H1 (cell line): ENCODE results near the gene PLPP4. TPM values are rescaled to one million over a fixed set of nuclear protein-coding genes. Genes with fewer than 3 reads are reported as not detected.

Experiments
- CTCF ChIA-PET: fragments of 300-600 bp; sonication (Branson Sonifier 250); formaldehyde crosslinking; loops from one replicate; lab custom pipeline; 2021; ENCODE audit not compliant: partially characterized antibody; lab: Charles Lee
- POLR2A ChIA-PET: fragments of 300-600 bp; sonication (Branson Sonifier 250); formaldehyde crosslinking; loops from one replicate; lab custom pipeline; 2021; ENCODE audit warnings: inconsistent platforms; ENCODE audit not compliant: partially characterized antibody; lab: Charles Lee
- DNase-seq, 2 experiments: peaks; one replicate each; pipeline versions ENCODE4 v3.0.0 to v3.0.0-alpha.2; 2010 to 2022; ENCODE audit warnings: low spot score in 2 of 2, low read depth in 1 of 2, mixed read lengths in 1 of 2
- FAIRE-seq: peaks from 2 replicates; lab custom pipeline; 2011; peaks lifted over from hg19 to GRCh38; lab: Jason Lieb, UNC
- H2AFZ ChIP-seq: 2 replicates; pipeline ENCODE4 v1.8.1; 2012; ENCODE audit warnings: low read length, inconsistent platforms
- H2AK5ac ChIP-seq: 2 replicates; pipeline ENCODE4 v1.6.1; 2013; ENCODE audit warnings: low read depth, low read length
- H2BK120ac ChIP-seq: replicated peaks from 2 replicates; pipeline ENCODE3; 2013; ENCODE audit warnings: low read depth, low read length, inconsistent platforms
- H2BK12ac ChIP-seq: 2 replicates; pipeline ENCODE4 v1.6.1; 2013; ENCODE audit warnings: low read depth, low read length
- H2BK15ac ChIP-seq: 2 replicates; pipeline ENCODE4 v1.6.1; 2013; ENCODE audit warnings: low read length
- H2BK20ac ChIP-seq: 2 replicates; pipeline ENCODE4 v1.6.1; 2013; ENCODE audit warnings: low read length
- H2BK5ac ChIP-seq: 2 replicates; pipeline ENCODE4 v1.6.1; 2013; ENCODE audit warnings: low read depth, low read length
- H3K14ac ChIP-seq: 2 replicates; pipeline ENCODE4 v1.6.1; 2013; ENCODE audit warnings: inconsistent platforms; ENCODE audit not compliant: insufficient read length
- H3K18ac ChIP-seq: 2 replicates; pipeline ENCODE4 v1.6.1; 2013; ENCODE audit warnings: low read length; ENCODE audit errors: extremely low read depth
- H3K23ac ChIP-seq: 2 replicates; pipeline ENCODE4 v1.6.1; 2013; ENCODE audit warnings: inconsistent platforms; ENCODE audit not compliant: insufficient read length
- H3K23me2 ChIP-seq: 2 replicates; pipeline ENCODE4 v1.6.1; 2013; ENCODE audit warnings: low read depth, low read length
- H3K27ac ChIP-seq: 2 replicates; pipeline ENCODE4 v1.6.1; 2011; ENCODE audit warnings: low read depth, low read length, inconsistent platforms
- H3K27me3 ChIP-seq, 4 experiments: replicated peaks in 1 of 4; 1 replicate in 1 of 4; 2 replicates in 3 of 4; pipeline versions ENCODE4 v1.6.1 to v1.8.1; 2011 to 2013; ENCODE audit warnings: low read length in 3 of 4, mild to moderate bottlenecking in 3 of 4, inconsistent platforms in 2 of 4, mixed read lengths in 2 of 4, moderate library complexity in 1 of 4; ENCODE audit not compliant: control insufficient read depth in 3 of 4, insufficient read depth in 3 of 4; ENCODE audit errors: extremely low read depth in 1 of 4
- H3K36me3 ChIP-seq, 4 experiments: 2 replicates each; pipeline versions ENCODE4 v1.6.1 to v1.8.1; 2011 to 2013; ENCODE audit warnings: mild to moderate bottlenecking in 4 of 4, low read length in 3 of 4, moderate library complexity in 2 of 4, control low read depth in 1 of 4, inconsistent platforms in 1 of 4; ENCODE audit not compliant: insufficient read depth in 4 of 4, control insufficient read depth in 2 of 4
- H3K4ac ChIP-seq: replicated peaks from 2 replicates; pipeline ENCODE3; 2013; ENCODE audit warnings: low read length, low read depth, mixed read lengths, inconsistent platforms; ENCODE audit not compliant: insufficient read length
- H3K4me1 ChIP-seq, 4 experiments: replicated peaks in 1 of 4; 1 replicate in 1 of 4; 2 replicates in 3 of 4; pipeline versions ENCODE4 v1.6.1 to v1.8.1; 2011 to 2013; ENCODE audit warnings: low read length in 3 of 4, inconsistent platforms in 2 of 4, mixed read lengths in 1 of 4; ENCODE audit not compliant: insufficient read depth in 4 of 4, control insufficient read depth in 3 of 4
- H3K4me2 ChIP-seq, 2 experiments: 2 replicates each; pipeline versions ENCODE4 v1.6.1 to v1.8.1; 2011 to 2013; ENCODE audit warnings: low read depth in 2 of 2, low read length in 2 of 2, control low read depth in 1 of 2, inconsistent platforms in 1 of 2, mild to moderate bottlenecking in 1 of 2; ENCODE audit not compliant: insufficient read depth in 1 of 2
- H3K4me3 ChIP-seq, 4 experiments: fragments of 200-600, 300-600 bp in 1 of 4; sonication (generic), shearing (Covaris generic), sonication (Bioruptor Twin) in 1 of 4; 2 replicates each; pipeline versions ENCODE4 v1.5.1 to v1.8.1; 2011 to 2016; ENCODE audit warnings: low read length in 4 of 4, low read depth in 3 of 4, control low read depth in 2 of 4, inconsistent platforms in 2 of 4, mild to moderate bottlenecking in 2 of 4, mixed read lengths in 1 of 4, moderate library complexity in 1 of 4; ENCODE audit not compliant: insufficient read depth in 2 of 4; ENCODE audit errors: extremely low read depth in 1 of 4
- H3K56ac ChIP-seq: replicated peaks from 2 replicates; pipeline ENCODE3; 2013; ENCODE audit warnings: low read depth, mild to moderate bottlenecking, mixed read lengths, low read length, inconsistent platforms; ENCODE audit not compliant: insufficient read length
- H3K79me1 ChIP-seq: 2 replicates; pipeline ENCODE4 v1.6.1; 2013; ENCODE audit warnings: low read depth, low read length, control low read depth
- H3K79me2 ChIP-seq, 2 experiments: 2 replicates each; pipeline versions ENCODE4 v1.6.1 to v1.8.1; 2012 to 2013; ENCODE audit warnings: low read length in 2 of 2, mild to moderate bottlenecking in 2 of 2, inconsistent platforms in 1 of 2; ENCODE audit not compliant: insufficient read depth in 2 of 2, control insufficient read depth in 1 of 2
- H3K9ac ChIP-seq, 4 experiments: replicated peaks in 1 of 4; 1 replicate in 1 of 4; 2 replicates in 3 of 4; pipeline versions ENCODE4 v1.6.1 to v1.8.1; 2011 to 2013; ENCODE audit warnings: low read depth in 3 of 4, low read length in 3 of 4, control low read depth in 2 of 4, mild to moderate bottlenecking in 2 of 4, moderate library complexity in 2 of 4, inconsistent platforms in 1 of 4; ENCODE audit errors: extremely low read depth in 1 of 4
- H3K9me3 ChIP-seq, 2 experiments: 2 replicates each; pipeline versions ENCODE4 v1.6.1 to v1.8.1; 2012 to 2013; ENCODE audit warnings: mild to moderate bottlenecking in 2 of 2, moderate library complexity in 2 of 2, control low read depth in 1 of 2, inconsistent platforms in 1 of 2, low read depth in 1 of 2, low read length in 1 of 2, mixed read lengths in 1 of 2; ENCODE audit not compliant: insufficient read depth in 2 of 2
- H4K20me1 ChIP-seq, 2 experiments: replicated peaks in 1 of 2; 2 replicates each; pipeline versions ENCODE3 to v1.8.1; 2011 to 2013; ENCODE audit warnings: inconsistent platforms in 2 of 2, low read length in 2 of 2, mild to moderate bottlenecking in 1 of 2; ENCODE audit not compliant: insufficient read depth in 2 of 2, control insufficient read depth in 1 of 2
- H4K5ac ChIP-seq: 2 replicates; pipeline ENCODE4 v1.6.1; 2013; ENCODE audit warnings: low read length, low read depth, mixed read lengths, inconsistent platforms; ENCODE audit not compliant: insufficient read length
- H4K8ac ChIP-seq: 2 replicates; pipeline ENCODE4 v1.8.0; 2013; ENCODE audit warnings: mild to moderate bottlenecking, moderate library complexity, low read length, inconsistent platforms; ENCODE audit not compliant: insufficient read depth; ENCODE audit errors: extremely low read depth
- H4K91ac ChIP-seq: replicated peaks from 2 replicates; pipeline ENCODE3; 2013; ENCODE audit warnings: low read length, mixed read lengths, inconsistent platforms; ENCODE audit not compliant: insufficient read length
- CHD2 ChIP-seq: IDR thresholded peaks from 2 replicates; pipeline ENCODE4 v1.6.1; 2012; ENCODE audit warnings: low read length, improper control_type of control experiment
- EGR1 ChIP-seq: IDR thresholded peaks from 2 replicates; pipeline ENCODE4 v1.6.1; 2011; ENCODE audit warnings: low read depth, low read length, borderline replicate concordance
- HDAC2 ChIP-seq, 2 experiments: fragments of 300-600 bp in 1 of 2; sonication (generic) in 1 of 2; IDR thresholded peaks; 2 replicates each; pipeline ENCODE4 v1.6.1; 2011 to 2012; ENCODE audit warnings: low read depth in 2 of 2, low read length in 2 of 2, mild to moderate bottlenecking in 2 of 2, moderate library complexity in 2 of 2, borderline replicate concordance in 1 of 2, inconsistent platforms in 1 of 2
- NRF1 ChIP-seq: IDR thresholded peaks from 2 replicates; pipeline ENCODE4 v1.6.1; 2011; ENCODE audit warnings: mild to moderate bottlenecking, low read depth, low read length, improper control_type of control experiment
- PHF8 ChIP-seq: fragments of 200-600 bp; sonication (generic); conservative IDR thresholded peaks from 2 replicates; pipeline ENCODE4 v1.7.1; 2012; ENCODE audit warnings: low read depth, mild to moderate bottlenecking, inconsistent platforms, low read length, moderate library complexity
- POU5F1 ChIP-seq: IDR thresholded peaks from 2 replicates; pipeline ENCODE4 v1.6.1; 2011; ENCODE audit warnings: low read depth, mild to moderate bottlenecking, low read length, moderate library complexity
- RFX5 ChIP-seq: IDR thresholded peaks from 2 replicates; pipeline ENCODE4 v1.6.1; 2011; ENCODE audit warnings: low read depth, low read length, improper control_type of control experiment, borderline replicate concordance
- RXRA ChIP-seq: IDR thresholded peaks from 2 replicates; pipeline ENCODE4 v1.6.1; 2011; ENCODE audit warnings: low read depth, mild to moderate bottlenecking, low read length, moderate library complexity; ENCODE audit not compliant: insufficient read depth
- SP1 ChIP-seq: IDR thresholded peaks from 2 replicates; pipeline ENCODE4 v1.6.1; 2011; ENCODE audit warnings: low read depth, low read length
- SP2 ChIP-seq: IDR thresholded peaks from 2 replicates; pipeline ENCODE4 v1.6.1; 2012; ENCODE audit warnings: mild to moderate bottlenecking, low read length, inconsistent platforms
- TCF12 ChIP-seq: IDR thresholded peaks from 2 replicates; pipeline ENCODE4 v1.6.1; 2011; ENCODE audit warnings: low read depth, mild to moderate bottlenecking, low read length
- WGBS, 2 experiments: shearing (Covaris generic) in 1 of 2; methylation state at CpG; one replicate each; pipeline versions ENCODE4 v1.1.6 to v1.1.7; 2013 to 2015; ENCODE audit warnings: low lambda C conversion rate in 2 of 2, mixed read lengths in 2 of 2, inconsistent platforms in 1 of 2, low coverage in 1 of 2, missing lambda C conversion rate in 1 of 2; ENCODE audit not compliant: insufficient replicate concordance in 2 of 2, insufficient coverage in 1 of 2, insufficient read length in 1 of 2; ENCODE audit errors: extremely low coverage in 1 of 2, missing lambda C conversion rate in 1 of 2; 5-methylcytosine and 5-hydroxymethylcytosine counted together
- polyA plus RNA-seq, 7 experiments: library from polyadenylated mRNA; depleted of rRNA in 3 of 7; stranded (reverse) in 5 of 7; unstranded in 2 of 7; fragments of >200 nt in 5 of 7; fragments of 200-250 nt in 2 of 7; gene quantifications; 1 replicate in 5 of 7; 2 replicates in 1 of 7; 4 replicates in 1 of 7; pipeline versions ENCODE4 v1.2.1 to v1.2.3, GENCODE V29; 2011 to 2013; ENCODE audit warnings: missing spikeins in 2 of 7, mixed read lengths in 2 of 7
- total RNA-seq: library from RNA; stranded (reverse); fragmentation: NEBNext Ultra II Directional; extraction: Animal tissue kit (Norgen Biotek cat#: 25700); gene quantifications from 2 replicates; pipeline ENCODE4 v1.2.1, GENCODE V29; 2021

The PLPP4 gene
- total and polyA plus RNA-seq, 2 of the 8 experiments (the other 6 are each of a cell fraction or from before 2014, with no cell fraction given), result 0.30 TPM; not detected in 1

GRCh38 chr10:120513307-120513796, 56.3 kb downstream of the PLPP4 start:
- Histone ChIP-seq H4K91ac (no peak overlapping the region), H3K9me3 (no peaks in the 10 kb centered on the region), H3K9ac (no peak overlapping the region), H3K79me2 (no peaks in the 10 kb centered on the region), H3K4ac (no peak overlapping the region), H2BK15ac (no peak overlapping the region), H3K79me1 (no peaks in the 10 kb centered on the region), H2BK20ac (no peak overlapping the region), H3K14ac (no peak overlapping the region), H3K4me2 (no peak overlapping the region), H3K27me3 (no peaks in the 10 kb centered on the region), H4K8ac (no peak overlapping the region), H3K18ac (no peak overlapping the region), H3K4me1 (no peaks in the 10 kb centered on the region), H3K36me3 (no peaks in the 10 kb centered on the region), H2BK5ac (no peak overlapping the region), H3K4me3 (no peak overlapping the region), H4K20me1 (no peaks in the 10 kb centered on the region), H4K5ac (no peak overlapping the region), H2AK5ac (no peak overlapping the region), H2BK12ac (no peak overlapping the region), H3K56ac (no peak overlapping the region), H3K23ac (no peak overlapping the region), H2AFZ (no peak overlapping the region), H3K27ac (no peak overlapping the region), H3K23me2 (no peaks in the 10 kb centered on the region), H2BK120ac (no peak overlapping the region)
- ChIA-PET POLR2A (no interaction called here), CTCF (interaction anchor here (0.8 to 1.2 kb wide), 2 partner anchors 20 to 223 kb away, joined by 3 read pairs; no protein-coding TSS in a partner anchor)
- WGBS, 2 experiments, result 71% methylated on average over 3 of the region's 3 CpGs; no CpG with 5 or more reads in 1 of the 2 experiments
- no peak for DNase-seq
- TF ChIP-seq TCF12, result no peak
- TF ChIP-seq SP1, result no peak
- no peak for TF ChIP-seq CHD2
- TF ChIP-seq EGR1, result no peak
- TF ChIP-seq NRF1, result no peak
- no peak for TF ChIP-seq SP2
- TF ChIP-seq PHF8, result no peak
- no peak for TF ChIP-seq HDAC2 (IDR thresholded peaks at IDR 0.05; ENCODE audit: borderline replicate concordance in 1 of 2, low read depth in 2 of 2, low read length in 2 of 2)
- TF ChIP-seq RFX5, result no peak
- TF ChIP-seq POU5F1, result no peak
- TF ChIP-seq RXRA, result no peak
- no peak for FAIRE-seq
